Nasal cavity respiratory epithelium epithelial cell of viscerocranial mucosa (primary cell): ENCODE results near the gene RAI1. TPM values are rescaled to one million over a fixed set of nuclear protein-coding genes. Genes with fewer than 3 reads are reported as not detected.

Source experiments
- total RNA-seq: library from RNA; depleted of rRNA; stranded (reverse); fragments of >200 nt; gene quantifications from 2 replicates; pipeline ENCODE4 v1.2.3, GENCODE V29; 2014

Gene RAI1
- 6.2 and 31.5 TPM in 2 replicates for total RNA-seq

GRCh38 chr17:17681187-17681743 is at the start of gene RAI1:
Gene RAI1 (plus strand): TSS chr17:17681458. CDS start chr17:17792949, 111,491 bp downstream.

DNA sequence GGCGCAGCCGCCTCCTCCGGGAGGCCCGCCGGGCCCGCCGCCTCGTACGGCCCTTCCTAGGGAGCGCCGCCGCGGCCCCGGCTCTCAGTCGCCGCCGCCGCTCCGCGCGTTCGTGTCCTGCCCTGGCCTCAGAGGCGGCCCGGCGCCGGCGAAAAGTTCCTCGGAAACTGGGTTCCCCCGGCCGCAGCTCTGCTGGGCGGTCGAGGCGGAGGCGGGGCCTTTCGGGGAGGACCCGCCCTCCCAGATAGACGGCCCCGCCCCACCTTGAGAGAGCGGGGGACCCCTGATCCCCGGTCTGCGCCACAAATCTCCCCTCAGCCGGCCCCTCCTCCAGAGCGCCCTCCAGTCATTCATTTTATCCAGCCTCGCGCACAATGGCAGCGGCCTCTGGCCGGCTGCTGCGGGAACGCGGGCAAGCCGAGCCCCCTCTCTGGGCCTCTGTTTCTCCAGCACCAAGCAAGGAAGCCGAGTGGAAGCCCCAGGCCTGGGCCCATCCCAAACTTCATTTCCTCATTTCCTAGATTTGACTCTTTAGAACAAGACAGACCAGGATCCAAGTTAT is 155.6 kb downstream of the RAI1 start, which contains the start of gene SREBF1:
Gene SREBF1, minus strand, starts transcription at position 169 of the 562 bp plus-strand sequence. CDS start 169 bp downstream, outside the sequence.

Other genes starting within 250 kb of the RAI1 start
- 7.9 and 11.1 TPM in 2 replicates for gene MED9, start 204.5 kb upstream of the RAI1 start, total RNA-seq
- 0.14 and 0.68 TPM in 2 replicates for gene RASD1, start 185.1 kb upstream of the RAI1 start, total RNA-seq
- 30.3 and 31.4 TPM in 2 replicates for gene PEMT, start 89.8 kb upstream of the RAI1 start, total RNA-seq
- 53.0 and 99.3 TPM in 2 replicates for gene SREBF1, start 155.5 kb downstream of the RAI1 start, total RNA-seq